Measurements from ENCODE around the gene HPCAL1.

GRCh38 chr2:10438688-10439087 is 136.0 kb downstream of the HPCAL1 start:
- TF ChIP-seq CTCF (conservative IDR thresholded peaks at IDR 0.05; ENCODE audit: low read depth, low read length) (no peak), EZH2 (IDR thresholded peaks at IDR 0.05; ENCODE audit: low read length, unreplicated experiment) (no peak)
